HepG2 (cell line): ENCODE data around the gene HOXB5. TPM values are rescaled to one million over a fixed set of nuclear protein-coding genes. Genes with fewer than 3 reads are reported as not detected.

Experiments
- CBX5 ChIP-seq: sonication (generic); formaldehyde crosslinking; IDR thresholded peaks from 2 replicates; pipeline ENCODE4 v1.4.0; 2020; ENCODE audit warnings: missing genetic modification reagents, borderline replicate concordance
- DNMT3B ChIP-seq: conservative IDR thresholded peaks from 2 replicates; pipeline ENCODE4 v1.6.1; 2016; ENCODE audit warnings: missing biosample characterization, control low read depth
- EHMT2 ChIP-seq: fragments of 200-600 bp; sonication (generic); IDR thresholded peaks from 2 replicates; pipeline ENCODE4 v1.7.0; 2017; ENCODE audit warnings: antibody characterized with exemption, low read depth, low read length, borderline replicate concordance
- GMEB2 ChIP-seq: IDR thresholded peaks from 2 replicates; pipeline ENCODE4 v1.6.1; 2016; ENCODE audit warnings: missing biosample characterization, missing genetic modification reagents, low read depth
- HES4 ChIP-seq: sonication (generic); formaldehyde crosslinking; IDR thresholded peaks from 2 replicates; pipeline ENCODE4 v1.9.0; 2021; ENCODE audit warnings: mild to moderate bottlenecking, missing genetic modification reagents, borderline replicate concordance
- HMGXB4 ChIP-seq, 2 experiments: sonication (generic) in 1 of 2; formaldehyde crosslinking in 1 of 2; IDR thresholded peaks; 2 replicates each; pipeline versions ENCODE4 v1.4.0 to v1.6.1; 2018 to 2020; ENCODE audit warnings: missing genetic modification reagents in 2 of 2, borderline replicate concordance in 1 of 2, low read depth in 1 of 2, mild to moderate bottlenecking in 1 of 2, missing biosample characterization in 1 of 2
- NONO ChIP-seq, 2 experiments: fragments of 450-650 bp in 1 of 2; sonication (generic) in 1 of 2; formaldehyde crosslinking in 1 of 2; IDR thresholded peaks in 1 of 2; conservative IDR thresholded peaks in 1 of 2; 2 replicates each; pipeline versions ENCODE4 v1.6.1 to v1.8.0; 2017 to 2022; ENCODE audit warnings: mild to moderate bottlenecking in 1 of 2, missing genetic modification reagents in 1 of 2, moderate library complexity in 1 of 2
- PRDM15 ChIP-seq: sonication (generic); formaldehyde crosslinking; IDR thresholded peaks from 2 replicates; pipeline ENCODE4 v1.4.0; 2020; ENCODE audit warnings: missing genetic modification reagents
- SAFB2 ChIP-seq: sonication (generic); formaldehyde crosslinking; IDR thresholded peaks from 2 replicates; pipeline ENCODE4 v1.5.1; 2020; ENCODE audit warnings: missing genetic modification reagents, low read depth, mild to moderate bottlenecking, borderline replicate concordance
- TEAD2 ChIP-seq: sonication (generic); formaldehyde crosslinking; IDR thresholded peaks from 2 replicates; pipeline ENCODE4 v1.9.0; 2021; ENCODE audit warnings: missing genetic modification reagents
- TFDP1 ChIP-seq: IDR thresholded peaks from 2 replicates; pipeline ENCODE4 v1.6.1; 2016; ENCODE audit warnings: missing compliant biosample characterization, missing genetic modification reagents, borderline replicate concordance
- ZBTB1 ChIP-seq: sonication (generic); formaldehyde crosslinking; IDR thresholded peaks from 2 replicates; pipeline ENCODE4 v1.4.0; 2020; ENCODE audit warnings: missing genetic modification reagents, borderline replicate concordance
- ZBTB21 ChIP-seq: sonication (generic); formaldehyde crosslinking; IDR thresholded peaks from 2 replicates; pipeline ENCODE4 v1.4.0; 2020; ENCODE audit warnings: missing genetic modification reagents
- ZFP36 ChIP-seq: fragments of 150-350 bp; IDR thresholded peaks from 2 replicates; pipeline ENCODE4 v1.6.1; 2018; ENCODE audit warnings: borderline replicate concordance, low read length, low read depth; ENCODE audit not compliant: partially characterized antibody
- ZNF296 ChIP-seq: sonication (generic); formaldehyde crosslinking; conservative IDR thresholded peaks from 2 replicates; pipeline ENCODE4 v1.5.0; 2020; ENCODE audit warnings: mild to moderate bottlenecking, missing genetic modification reagents
- ZNF367 ChIP-seq: sonication (generic); formaldehyde crosslinking; IDR thresholded peaks from 2 replicates; pipeline ENCODE4 v1.4.0; 2020; ENCODE audit warnings: missing genetic modification reagents, borderline replicate concordance
- ZNF784 ChIP-seq: sonication (generic); formaldehyde crosslinking; IDR thresholded peaks from 2 replicates; pipeline ENCODE4 v1.5.1; 2020; ENCODE audit warnings: missing genetic modification reagents, mild to moderate bottlenecking, borderline replicate concordance
- ZSCAN12 ChIP-seq: sonication (generic); formaldehyde crosslinking; IDR thresholded peaks from 2 replicates; pipeline ENCODE4 v1.9.0; 2021; ENCODE audit warnings: mild to moderate bottlenecking, missing genetic modification reagents
- polyA plus RNA-seq, 8 experiments: library from polyadenylated mRNA; depleted of rRNA in 3 of 8; stranded (reverse) in 7 of 8; unstranded in 1 of 8; fragments of >200 nt; fragmentation: Illumina TruSeq in 4 of 8; extraction: Trizol in 4 of 8; gene quantifications; 2 replicates each; pipeline versions ENCODE4 v1.2.1 to v1.2.3, GENCODE V29; 2011 to 2016; ENCODE audit warnings: low read depth in 4 of 8, missing spikeins in 1 of 8, mixed read lengths in 1 of 8; ENCODE audit not compliant: insufficient read depth in 1 of 8
- total RNA-seq, 5 experiments: library from RNA; depleted of rRNA; stranded (reverse); fragments of >200 nt; fragmentation: Illumina TruSeq; extraction: Trizol; gene quantifications; 2 replicates each; pipeline ENCODE4 v1.2.3, GENCODE V29; 2016; ENCODE audit warnings: low read depth in 1 of 5

Gene HOXB5
- total and polyA plus RNA-seq, 2 of the 13 experiments (the other 11 are each of a cell fraction or from before 2014, with no cell fraction given): not detected

- TF ChIP-seq ZSCAN12 (CRISPR knock-in tag) (peak; percentile 35; the same call in 1 of the 2 replicates), CBX5 (CRISPR knock-in tag) (peak; percentile 89), ZBTB1 (no peak), SAFB2 (CRISPR knock-in tag) (no peak), ZBTB21 (no peak), ZNF367 (CRISPR knock-in tag) (no peak), ZNF296 (CRISPR knock-in tag) (no peak), EHMT2 (no peak), HES4 (CRISPR knock-in tag) (no peak), ZFP36 (peak; percentile 64), DNMT3B (no peak), ZNF784 (CRISPR knock-in tag) (no peak), TEAD2 (CRISPR knock-in tag) (no peak), TFDP1 (peak; percentile 81), NONO (IDR thresholded peaks at IDR 0.05) (no peak), NONO (CRISPR knock-in tag; conservative IDR thresholded peaks at IDR 0.05) (0 out of 2 replicates have a peak, but pooled peaks have one; percentile 37), GMEB2 (CRISPR knock-in tag) (no peak), HMGXB4 (CRISPR knock-in tag; IDR thresholded peaks at IDR 0.05; ENCODE audit: borderline replicate concordance in 1 of 2, low read depth in 1 of 2) (peak; percentile 90 to 95), PRDM15 (no peak)
Measured at GRCh38 chr17:48636177-48637018, 42.8 kb upstream of the HOXB5 start (continued).
